Testis (tissue), 3 donors: ENCODE measurements around the gene FYTTD1. TPM values are rescaled to one million over a fixed set of nuclear protein-coding genes. Genes with fewer than 3 reads are reported as not detected.

ENCODE experiments used
- DNase-seq: peaks from one replicate; pipeline ENCODE4 v3.0.0-alpha.2; 2019
- H3K27ac ChIP-seq, 2 donors: fragments of 200-600 bp; sonication (generic); one replicate each; pipeline ENCODE4 v1.5.1; 2019
- H3K27me3 ChIP-seq: fragments of 200-600 bp; sonication (generic); one replicate; pipeline ENCODE4 v1.5.1; 2019
- H3K36me3 ChIP-seq: fragments of 200-600 bp; sonication (generic); one replicate; pipeline ENCODE4 v1.5.1; 2017; ENCODE audit warnings: low read depth; ENCODE audit errors: missing control alignments
- H3K4me1 ChIP-seq: fragments of 200-600 bp; sonication (generic); one replicate; pipeline ENCODE4 v1.5.1; 2019
- H3K4me3 ChIP-seq, 2 donors: fragments of 200-600 bp; sonication (generic); one replicate each; pipeline ENCODE4 v1.5.1; 2017 to 2019
- H3K9me3 ChIP-seq: fragments of 200-600 bp; sonication (generic); one replicate; pipeline ENCODE4 v1.5.1; 2017
- CTCF ChIP-seq, 3 experiments: fragments of 450-650 bp in 2 of 3; fragments of 200-600 bp in 1 of 3; sonication (generic) in 1 of 3; IDR thresholded peaks; one replicate each; pipeline ENCODE4 v1.5.1; 2016 to 2019; ENCODE audit warnings: antibody characterized with exemption in 3 of 3, mild to moderate bottlenecking in 2 of 3, moderate library complexity in 1 of 3
- POLR2A ChIP-seq: fragments of 450-650 bp; IDR thresholded peaks from one replicate; pipeline ENCODE4 v1.6.1; 2017; ENCODE audit warnings: antibody characterized with exemption, mild to moderate bottlenecking, moderate library complexity
- WGBS, 2 donors: methylation state at CpG; one replicate each; pipeline ENCODE4 v1.1.5; 2018; 5-methylcytosine and 5-hydroxymethylcytosine counted together
- intact Hi-C: fragments of 100-400 bp; cut with DNase I; formaldehyde crosslinking; loops from one replicate; pipeline ENCODE4 v1.15.1; 2023; ENCODE audit warnings: low total_unique reads
- polyA plus RNA-seq: library from polyadenylated mRNA; stranded (reverse); fragments of 350-450 nt; fragmentation: Illumina TruSeq; extraction: RNeasy Lipid Tissue Mini Kit (QIAGEN cat#74804); gene quantifications from one replicate; pipeline ENCODE4 v1.2.3, GENCODE V29; 2014; ENCODE audit warnings: low read depth, low replicate concordance; ENCODE audit not compliant: insufficient read depth
- total RNA-seq, 2 donors: library from RNA; depleted of rRNA; stranded (reverse); fragments of >200 nt; gene quantifications; one replicate each; pipeline ENCODE4 v1.2.3, GENCODE V29; 2016

Gene FYTTD1
- total and polyA plus RNA-seq, 3 donors from 2014 or later, result 79.5 to 83.6 (median 80.5) TPM

DNA sequence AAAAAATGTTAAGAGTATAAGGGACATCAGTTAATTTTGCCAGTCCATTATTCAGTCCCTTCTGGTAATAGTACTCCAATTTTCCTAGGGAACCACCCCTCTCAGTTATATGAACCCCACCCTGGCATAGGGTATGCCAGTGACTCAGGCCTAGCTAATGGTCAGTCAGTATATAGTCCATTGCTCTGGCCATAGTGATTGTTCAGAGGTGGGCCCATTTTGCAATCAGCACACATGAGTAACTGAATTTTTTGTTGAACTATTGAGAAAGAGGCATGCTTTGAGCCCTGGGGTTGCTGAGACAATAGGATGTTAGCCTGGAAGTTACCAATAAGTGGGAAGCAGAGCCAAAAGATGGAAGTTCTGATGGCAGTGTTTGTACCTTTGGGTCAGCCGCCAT lies 45.5 kb downstream of the FYTTD1 start:
- Histone ChIP-seq H3K36me3 (no peaks in the 10 kb centered on the region), H3K4me1 (no peaks in the 10 kb centered on the region), H3K27ac (no peak overlapping the region), H3K4me3 (no peak overlapping the region), H3K9me3 (no peaks in the 10 kb centered on the region), H3K27me3 (no peaks in the 10 kb centered on the region)
- no peak for DNase-seq
- TF ChIP-seq POLR2A (no peak), CTCF (IDR thresholded peaks at IDR 0.05) (no peak)
- intact Hi-C loops, result no loop called here
- WGBS, 2 donors, result 95 to 97% methylated on average over 1 of the region's 1 CpG

DNA sequence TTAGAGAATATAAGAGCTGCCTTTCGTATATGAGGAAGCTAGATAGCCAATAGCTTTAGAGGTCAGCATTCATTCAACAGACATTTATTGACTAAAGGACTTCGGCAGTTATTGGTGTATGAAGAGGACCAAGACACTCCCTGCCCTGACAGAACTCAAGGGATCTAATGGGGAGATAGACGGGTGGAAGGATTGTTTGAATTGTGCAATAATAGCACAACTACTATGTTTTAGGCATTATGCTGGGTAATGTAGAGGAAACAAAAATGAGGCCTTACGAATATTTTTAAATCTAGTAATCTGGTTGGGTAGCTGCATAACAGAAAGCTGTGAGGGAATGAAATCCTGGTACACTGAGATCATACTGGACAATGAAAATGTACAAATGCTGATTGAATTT lies 46.4 kb downstream of the FYTTD1 start:
- intact Hi-C loops, result no loop called here
- TF ChIP-seq CTCF (IDR thresholded peaks at IDR 0.05), result no peak
- TF ChIP-seq POLR2A, result no peak
- Histone ChIP-seq H3K27me3 (no peaks in the 10 kb centered on the region), H3K9me3 (no peaks in the 10 kb centered on the region), H3K36me3 (no peaks in the 10 kb centered on the region), H3K4me3 (no peak overlapping the region), H3K4me1 (no peaks in the 10 kb centered on the region), H3K27ac (no peak overlapping the region)
- 63 to 64% methylated on average over 4 of the region's 4 CpGs for WGBS, 2 donors
- DNase-seq, result no peak

GRCh38 chr3:197798863-197799262 lies 49.2 kb downstream of the FYTTD1 start:
- intact Hi-C loops, result no loop called here
- H3K4me3 ChIP-seq, result no peak overlapping the region
- TF ChIP-seq POLR2A (no peak), CTCF (IDR thresholded peaks at IDR 0.05) (no peak)
- DNase-seq, result no peak
- WGBS, 2 donors, result 59 to 64% methylated on average over 3 of the region's 3 CpGs
- H3K27ac ChIP-seq, result no peak overlapping the region
- no peaks in the 10 kb centered on the region for H3K27me3 ChIP-seq
- no peaks in the 10 kb centered on the region for H3K9me3 ChIP-seq
- H3K36me3 ChIP-seq, result no peaks in the 10 kb centered on the region
- no peaks in the 10 kb centered on the region for H3K4me1 ChIP-seq

GRCh38 chr3:197800379-197800778 lies 50.7 kb downstream of the FYTTD1 start:
- Histone ChIP-seq H3K36me3 (no peaks in the 10 kb centered on the region), H3K9me3 (no peaks in the 10 kb centered on the region), H3K27ac (no peak overlapping the region), H3K4me3 (no peak overlapping the region), H3K4me1 (no peaks in the 10 kb centered on the region), H3K27me3 (no peaks in the 10 kb centered on the region)
- 76 to 85% methylated on average over 3 of the region's 3 CpGs for WGBS, 2 donors
- intact Hi-C loops, result no loop called here
- no peak for TF ChIP-seq CTCF (IDR thresholded peaks at IDR 0.05)
- no peak for DNase-seq

GRCh38 chr3:197801891-197802778 lies 52.5 kb downstream of the FYTTD1 start:
- TF ChIP-seq POLR2A, result no peak
- no peak for TF ChIP-seq CTCF (IDR thresholded peaks at IDR 0.05)
- H3K9me3 ChIP-seq, result no peaks in the 10 kb centered on the region
- intact Hi-C loops, result no loop called here

More at GRCh38 chr3:197801891-197802778, 52.5 kb downstream of the FYTTD1 start:
- H3K27ac ChIP-seq, result no peak overlapping the region
- no peak for DNase-seq
- no peaks in the 10 kb centered on the region for H3K4me1 ChIP-seq
- H3K27me3 ChIP-seq, result no peaks in the 10 kb centered on the region
- H3K4me3 ChIP-seq, result no peak overlapping the region
- H3K36me3 ChIP-seq, result no peaks in the 10 kb centered on the region
- WGBS, 2 donors, result 56 to 64% methylated on average over 8 of the region's 8 CpGs
